HG02759 (cell line): ENCODE results near the gene TULP1.
A peak's percentile ranks its signal among the peaks of the same experiment; 100 is the strongest.

Source experiments
- ATAC-seq: cut with Tn5 transposase; IDR thresholded peaks from one replicate; pipeline ENCODE4 v1.9.1; 2021; ENCODE audit warnings: mild to moderate bottlenecking, moderate library complexity; ENCODE audit not compliant: unreplicated experiment

TULP1 gene

GRCh38 chr6:35497571-35498421 is 14.9 kb downstream of the TULP1 start:
- ATAC-seq = peak; percentile 25

- peak; percentile 62 for ATAC-seq
These were observed 15.7 kb downstream of the TULP1 start, which contains the start of gene TEAD3 for GRCh38 chr6:35496841-35497570. TSS of gene TEAD3 (minus strand) at chr6:35497079.

GRCh38 chr6:35496036-35496840 is 16.5 kb downstream of the TULP1 start:
- no peak for ATAC-seq

GRCh38 chr6:35495258-35496035 is 17.2 kb downstream of the TULP1 start:
- ATAC-seq = no peak

- ATAC-seq = no peak
These were observed 18.5 kb downstream of the TULP1 start for GRCh38 chr6:35494161-35494563.

- no peak for ATAC-seq
These were observed 19.3 kb downstream of the TULP1 start for GRCh38 chr6:35493307-35493983.

- ATAC-seq = no peak
These were observed 19.8 kb downstream of the TULP1 start for GRCh38 chr6:35492974-35493284.

GRCh38 chr6:35492258-35492973 is 20.3 kb downstream of the TULP1 start:
- ATAC-seq = no peak

GRCh38 chr6:35491558-35492257 is 21.0 kb downstream of the TULP1 start:
- ATAC-seq = no peak

- ATAC-seq = no peak
These were observed 21.7 kb downstream of the TULP1 start for GRCh38 chr6:35490821-35491557.

GRCh38 chr6:35489995-35490791 is 22.5 kb downstream of the TULP1 start:
- no peak for ATAC-seq

- no peak for ATAC-seq
These were observed 23.6 kb downstream of the TULP1 start for GRCh38 chr6:35489066-35489465.

GRCh38 chr6:35488517-35488862 is 24.2 kb downstream of the TULP1 start:
- ATAC-seq = no peak

GRCh38 chr6:35487658-35488516 is 24.8 kb downstream of the TULP1 start:
- no peak for ATAC-seq

- ATAC-seq = no peak
These were observed 26.4 kb downstream of the TULP1 start for GRCh38 chr6:35486005-35486925.
